IPS DF 6.9 (cell line): ENCODE measurements around the gene CIAO2A.

Experiments
- DNase-seq: peaks from one replicate; pipeline ENCODE4 v3.0.0-alpha.2; 2013; ENCODE audit warnings: low read depth, low spot score
- H3K27ac ChIP-seq: one replicate; pipeline ENCODE4 v1.5.1; 2013; ENCODE audit warnings: low read length, control low read depth
- H3K27me3 ChIP-seq: 2 replicates; pipeline ENCODE4 v1.6.1; 2013; ENCODE audit warnings: mild to moderate bottlenecking, low read length; ENCODE audit not compliant: control insufficient read depth, insufficient read depth
- H3K36me3 ChIP-seq: 2 replicates; pipeline ENCODE4 v1.6.1; 2013; ENCODE audit warnings: low read length; ENCODE audit not compliant: control insufficient read depth, insufficient read depth
- H3K4me1 ChIP-seq: 2 replicates; pipeline ENCODE4 v1.6.1; 2013; ENCODE audit warnings: low read length; ENCODE audit not compliant: control insufficient read depth, insufficient read depth
- H3K4me3 ChIP-seq: 2 replicates; pipeline ENCODE4 v1.5.1; 2013; ENCODE audit warnings: mild to moderate bottlenecking, low read length
- H3K9me3 ChIP-seq: 2 replicates; pipeline ENCODE4 v1.6.1; 2013; ENCODE audit warnings: low read length, inconsistent platforms; ENCODE audit not compliant: control insufficient read depth, insufficient read depth
- WGBS: extraction: QIAGEN DNeasy Blood & Tissue Kit; methylation state at CpG from one replicate; pipeline ENCODE4 v1.1.7; 2013; ENCODE audit warnings: mixed read lengths, missing lambda C conversion rate; ENCODE audit not compliant: insufficient read length, insufficient coverage; 5-methylcytosine and 5-hydroxymethylcytosine counted together

The CIAO2A gene

DNA sequence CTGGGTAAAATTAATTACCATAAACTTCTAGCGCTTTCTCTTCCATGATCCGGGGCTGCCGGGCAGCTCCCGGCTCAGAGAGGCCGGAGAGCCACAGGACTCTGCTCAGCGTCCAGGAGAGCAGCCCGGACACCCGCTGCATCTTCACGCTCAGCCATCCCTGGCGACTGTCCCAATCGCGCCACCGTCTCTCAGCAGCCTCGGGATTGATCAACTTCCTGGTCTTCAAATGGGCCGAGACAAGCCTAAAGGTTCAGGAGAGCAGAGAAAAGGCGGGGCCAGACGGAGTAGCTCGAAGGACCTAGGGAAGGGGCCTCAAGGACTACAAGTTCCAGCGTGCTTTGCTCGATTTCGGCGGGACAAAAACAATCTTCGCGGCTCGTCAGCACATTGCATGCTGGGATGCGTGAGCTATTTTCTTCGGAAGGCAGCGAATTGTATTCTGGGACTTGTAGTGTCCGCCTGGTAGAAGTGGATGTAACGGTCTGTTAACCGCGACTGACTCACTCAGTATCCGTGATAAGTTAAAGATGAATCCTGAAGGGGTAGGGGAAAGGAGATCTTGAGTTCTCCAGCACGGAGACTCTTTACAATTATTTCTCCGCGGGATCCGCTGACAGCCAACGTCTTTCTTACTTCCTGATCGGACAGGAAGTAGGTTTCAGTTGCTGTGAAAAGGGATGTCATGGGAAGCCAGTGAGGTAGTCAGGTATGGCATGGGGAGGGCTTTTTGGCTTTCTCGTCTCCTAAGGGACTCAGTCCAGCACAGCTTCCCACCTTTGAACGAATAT is at the start of gene CIAO2A:
Gene CIAO2A (minus strand): TSS at position 212 of the 791 bp plus-strand sequence. CDS start 70 bp downstream, at position 142.
- no CpG with 5 or more reads among the region's 41 CpGs for WGBS
- Histone ChIP-seq H3K27me3 (no peaks in the 10 kb centered on the region), H3K36me3 (no peaks in the 10 kb centered on the region), H3K4me3 (peak within 1 kb of the TSS; percentile 84), H3K27ac (no peak within 1 kb of the TSS), H3K4me1 (no peaks in the 10 kb centered on the region), H3K9me3 (no peaks in the 10 kb centered on the region)
- DNase-seq: peak; percentile 98

GRCh38 chr15:64143276-64143675 is 49.6 kb upstream of the CIAO2A start:
- Histone ChIP-seq H3K9me3 (no peaks in the 10 kb centered on the region), H3K27me3 (no peaks in the 10 kb centered on the region), H3K36me3 (no peaks in the 10 kb centered on the region), H3K4me3 (no peak overlapping the region), H3K4me1 (no peaks in the 10 kb centered on the region), H3K27ac (no peak overlapping the region)
- WGBS: no CpG with 5 or more reads among the region's 6 CpGs
- no peak for DNase-seq

DNA sequence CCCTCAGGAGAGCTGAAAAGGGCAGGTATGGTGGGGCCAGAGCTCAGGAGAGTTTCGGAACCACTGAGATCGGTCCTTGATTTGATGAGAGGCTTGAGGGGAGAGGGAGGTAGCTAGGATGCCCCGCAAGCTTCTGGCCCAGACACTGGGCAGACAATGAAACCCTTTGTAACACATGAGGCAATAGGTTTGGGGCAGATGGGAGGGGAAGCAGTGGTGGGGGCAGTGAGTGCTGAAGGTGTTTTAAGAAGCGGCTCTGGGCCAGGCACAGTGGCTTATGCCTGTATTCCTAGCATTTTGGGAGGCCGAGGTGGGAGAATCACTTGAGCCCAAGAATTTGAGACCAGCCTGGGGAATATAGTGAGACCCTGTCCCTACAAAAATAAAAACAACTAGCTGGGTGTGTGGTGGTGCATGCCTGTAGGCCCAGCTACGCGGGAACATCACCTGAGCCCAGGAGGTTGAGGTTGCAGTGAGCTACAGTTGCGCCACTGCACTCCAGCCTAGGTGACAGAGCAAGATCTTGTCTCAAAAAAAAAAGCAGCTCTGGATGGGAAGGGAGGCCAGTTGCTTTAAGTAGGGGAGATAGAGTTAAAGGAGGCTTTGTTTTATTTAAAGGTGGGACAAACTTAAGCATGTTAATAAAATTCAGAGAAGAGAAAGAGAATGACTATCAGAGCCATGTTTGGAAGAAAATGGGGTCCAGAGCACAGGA is 48.3 kb upstream of the CIAO2A start:
- Histone ChIP-seq H3K4me1 (peaks cover 2% of the 10 kb centered on the region), H3K9me3 (no peaks in the 10 kb centered on the region), H3K36me3 (peaks cover 3% of the 10 kb centered on the region; the same call in 1 of the 2 replicates), H3K27me3 (no peaks in the 10 kb centered on the region), H3K27ac (no peak overlapping the region), H3K4me3 (no peak overlapping the region)
- DNase-seq: no peak
- WGBS: no CpG with 5 or more reads among the region's 8 CpGs

DNA sequence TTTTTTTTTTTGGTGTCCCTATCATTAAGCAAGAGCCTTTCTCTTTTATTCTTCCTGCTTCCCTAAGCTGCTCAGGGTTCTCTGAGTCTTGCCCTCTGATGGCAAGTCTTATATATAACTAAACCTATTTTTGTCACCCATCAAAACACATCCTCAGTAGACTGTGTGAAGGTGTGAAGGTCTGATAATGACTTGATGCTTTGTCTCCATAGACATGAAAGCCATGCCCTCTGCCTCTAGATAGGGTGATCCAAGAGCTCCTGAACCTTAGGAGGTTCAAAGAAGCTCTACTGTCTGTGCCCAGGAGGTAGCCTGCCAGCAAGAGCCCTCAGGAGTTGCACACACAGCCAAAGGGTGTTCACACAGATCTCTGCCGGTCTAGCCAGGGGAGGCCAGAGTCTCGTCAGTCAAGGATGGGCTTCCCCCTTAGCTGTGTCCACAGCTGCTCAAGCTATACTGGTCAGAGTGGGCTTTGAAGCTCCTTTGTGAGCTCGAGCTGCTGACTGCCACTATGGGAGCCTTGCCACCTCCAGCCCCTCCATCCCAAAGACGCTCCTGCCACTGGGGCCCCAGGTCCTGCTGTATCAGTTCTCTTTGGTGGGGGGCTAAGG is 44.8 kb upstream of the CIAO2A start:
- WGBS: no CpG with 5 or more reads among the region's 4 CpGs
- peaks cover 13% of the 10 kb centered on the region for H3K36me3 ChIP-seq

GRCh38 chr15:64137226-64137833 is 43.7 kb upstream of the CIAO2A start:
- H3K9me3 ChIP-seq: no peaks in the 10 kb centered on the region
- no peak for DNase-seq
- no peak overlapping the region for H3K4me3 ChIP-seq
- no CpG with 5 or more reads among the region's 8 CpGs for WGBS
- no peak overlapping the region for H3K27ac ChIP-seq
- peaks cover 2% of the 10 kb centered on the region for H3K4me1 ChIP-seq
- no peaks in the 10 kb centered on the region for H3K27me3 ChIP-seq
- peaks cover 15% of the 10 kb centered on the region for H3K36me3 ChIP-seq

More for the DNA sequence above, 44.8 kb upstream of the CIAO2A start:
- Histone ChIP-seq H3K27ac (no peak overlapping the region), H3K4me3 (no peak overlapping the region), H3K9me3 (no peaks in the 10 kb centered on the region), H3K27me3 (no peaks in the 10 kb centered on the region), H3K4me1 (peaks cover 2% of the 10 kb centered on the region)
- no peak for DNase-seq

DNA sequence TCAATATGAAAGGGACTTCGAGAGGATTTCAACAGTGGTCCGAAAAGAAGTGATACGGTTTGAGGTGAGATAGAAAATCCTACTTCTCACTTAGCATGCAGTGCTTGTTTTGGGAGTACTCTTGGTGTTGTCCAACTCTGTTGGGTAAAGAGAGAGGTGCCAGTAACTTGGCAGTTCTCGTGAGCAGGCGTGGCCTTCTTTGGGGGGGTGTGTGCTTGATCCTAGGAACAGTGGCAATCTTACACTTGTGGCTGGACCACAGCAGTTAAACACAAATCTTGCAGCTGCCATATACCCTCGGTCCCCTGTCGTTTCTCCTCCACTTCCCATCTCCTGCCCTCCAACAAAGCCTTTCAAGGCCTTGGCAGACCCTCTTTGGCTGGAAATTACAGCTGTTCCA is 42.7 kb upstream of the CIAO2A start:
- Histone ChIP-seq H3K4me1 (peaks cover 2% of the 10 kb centered on the region), H3K9me3 (no peaks in the 10 kb centered on the region), H3K27ac (no peak overlapping the region), H3K27me3 (no peaks in the 10 kb centered on the region), H3K4me3 (no peak overlapping the region), H3K36me3 (peaks cover 24% of the 10 kb centered on the region)
- no peak for DNase-seq
- no CpG with 5 or more reads among the region's 7 CpGs for WGBS

DNA sequence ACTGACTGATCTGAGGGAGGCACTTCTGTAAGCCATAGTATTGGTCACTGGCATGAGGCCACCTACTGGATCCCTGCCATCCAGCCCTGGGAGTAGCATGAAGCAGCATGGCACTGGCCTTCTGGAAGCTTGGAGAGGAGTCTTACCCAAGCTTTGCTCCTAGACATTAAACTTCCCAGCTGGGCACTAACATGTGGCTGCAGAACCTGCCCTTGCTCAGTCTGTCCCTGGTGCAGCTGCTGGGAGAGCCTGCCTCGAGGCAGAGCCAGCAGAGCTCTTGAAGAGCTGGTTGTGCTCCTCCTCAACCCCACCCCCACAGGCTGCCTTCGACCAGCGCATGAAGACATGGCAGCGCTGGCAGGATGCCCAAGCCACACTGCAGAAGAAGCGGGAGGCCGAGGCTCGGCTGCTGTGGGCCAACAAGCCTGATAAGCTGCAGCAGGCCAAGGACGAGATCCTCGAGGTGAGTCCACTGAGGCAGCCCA is 40.7 kb upstream of the CIAO2A start:
- H3K36me3 ChIP-seq: peaks cover 32% of the 10 kb centered on the region
- WGBS: no CpG with 5 or more reads among the region's 9 CpGs
- no peak overlapping the region for H3K27ac ChIP-seq
- H3K4me1 ChIP-seq: peaks cover 2% of the 10 kb centered on the region
- H3K4me3 ChIP-seq: no peak overlapping the region
- DNase-seq: no peak
- H3K27me3 ChIP-seq: no peaks in the 10 kb centered on the region
- H3K9me3 ChIP-seq: no peaks in the 10 kb centered on the region

DNA sequence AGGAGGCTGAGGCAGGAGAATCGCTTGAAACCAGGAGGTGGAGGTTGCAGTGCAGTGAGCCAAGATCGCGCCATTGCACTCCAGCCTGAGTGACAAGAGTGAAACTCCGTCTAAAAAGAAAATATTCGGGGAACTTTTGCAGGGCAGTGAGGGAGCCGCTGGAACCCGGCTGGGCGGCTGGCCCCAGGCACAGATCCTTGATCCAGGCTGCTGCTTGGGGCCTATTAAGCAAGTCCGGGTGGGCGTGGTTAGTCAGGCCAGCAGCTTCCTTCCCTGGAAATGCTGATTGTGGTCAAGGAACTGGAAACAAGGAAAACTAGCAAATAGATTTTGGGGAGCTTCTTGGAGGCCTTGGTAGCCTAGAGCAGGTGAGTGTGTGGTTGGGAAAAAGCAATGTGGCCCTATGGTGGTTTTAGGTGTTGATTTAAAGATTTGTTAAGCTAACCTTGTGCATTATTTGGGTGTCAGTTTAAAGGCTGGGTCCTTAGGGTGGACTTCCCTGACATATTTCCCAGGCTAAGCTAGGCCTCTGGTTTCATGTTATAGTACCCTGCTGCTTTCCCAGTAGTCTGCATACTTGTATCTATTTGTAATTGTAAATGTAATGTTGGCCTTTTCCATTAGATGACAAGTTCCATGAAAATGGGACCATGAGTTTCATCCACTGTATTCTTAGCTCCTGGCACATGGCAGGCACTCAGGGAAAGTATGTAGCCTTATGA is 40.1 kb upstream of the CIAO2A start:
- no CpG with 5 or more reads among the region's 10 CpGs for WGBS
- Histone ChIP-seq H3K4me3 (no peak overlapping the region), H3K4me1 (peaks cover 2% of the 10 kb centered on the region), H3K36me3 (peaks cover 32% of the 10 kb centered on the region), H3K27ac (no peak overlapping the region), H3K27me3 (no peaks in the 10 kb centered on the region), H3K9me3 (no peaks in the 10 kb centered on the region)
- DNase-seq: no peak

GRCh38 chr15:64132217-64132616 is 38.6 kb upstream of the CIAO2A start:
- no peaks in the 10 kb centered on the region for H3K27me3 ChIP-seq
- H3K36me3 ChIP-seq: peaks cover 33% of the 10 kb centered on the region
- no CpG with 5 or more reads among the region's 4 CpGs for WGBS

More at GRCh38 chr15:64132217-64132616, 38.6 kb upstream of the CIAO2A start:
- Histone ChIP-seq H3K27ac (no peak overlapping the region), H3K9me3 (no peaks in the 10 kb centered on the region), H3K4me1 (peaks cover 2% of the 10 kb centered on the region), H3K4me3 (no peak overlapping the region)
- no peak for DNase-seq
